ENCODE data around the gene NAGPA.

- TF ChIP-seq HDAC6 (IDR thresholded peaks at IDR 0.05; ENCODE audit: unreplicated experiment) (no peak), ATF2 (IDR thresholded peaks at IDR 0.05; ENCODE audit: low read length) (no peak), NR2C1 (IDR thresholded peaks at IDR 0.05) (no peak), CREB1 (IDR thresholded peaks at IDR 0.05; ENCODE audit: low read depth) (no peak)
- TF ChIP-seq, protein P1, sequence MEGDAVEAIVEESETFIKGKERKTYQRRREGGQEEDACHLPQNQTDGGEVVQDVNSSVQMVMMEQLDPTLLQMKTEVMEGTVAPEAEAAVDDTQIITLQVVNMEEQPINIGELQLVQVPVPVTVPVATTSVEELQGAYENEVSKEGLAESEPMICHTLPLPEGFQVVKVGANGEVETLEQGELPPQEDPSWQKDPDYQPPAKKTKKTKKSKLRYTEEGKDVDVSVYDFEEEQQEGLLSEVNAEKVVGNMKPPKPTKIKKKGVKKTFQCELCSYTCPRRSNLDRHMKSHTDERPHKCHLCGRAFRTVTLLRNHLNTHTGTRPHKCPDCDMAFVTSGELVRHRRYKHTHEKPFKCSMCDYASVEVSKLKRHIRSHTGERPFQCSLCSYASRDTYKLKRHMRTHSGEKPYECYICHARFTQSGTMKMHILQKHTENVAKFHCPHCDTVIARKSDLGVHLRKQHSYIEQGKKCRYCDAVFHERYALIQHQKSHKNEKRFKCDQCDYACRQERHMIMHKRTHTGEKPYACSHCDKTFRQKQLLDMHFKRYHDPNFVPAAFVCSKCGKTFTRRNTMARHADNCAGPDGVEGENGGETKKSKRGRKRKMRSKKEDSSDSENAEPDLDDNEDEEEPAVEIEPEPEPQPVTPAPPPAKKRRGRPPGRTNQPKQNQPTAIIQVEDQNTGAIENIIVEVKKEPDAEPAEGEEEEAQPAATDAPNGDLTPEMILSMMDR (IDR thresholded peaks at IDR 0.05 in 2 of 3, conservative IDR thresholded peaks at IDR 0.05 in 1 of 3; ENCODE audit: control insufficient read depth in 2 of 3, extremely low read depth in 1 of 3, insufficient read depth in 1 of 3, low read depth in 3 of 3, low read length in 3 of 3), result no peak
- TF ChIP-seq, protein P2, sequence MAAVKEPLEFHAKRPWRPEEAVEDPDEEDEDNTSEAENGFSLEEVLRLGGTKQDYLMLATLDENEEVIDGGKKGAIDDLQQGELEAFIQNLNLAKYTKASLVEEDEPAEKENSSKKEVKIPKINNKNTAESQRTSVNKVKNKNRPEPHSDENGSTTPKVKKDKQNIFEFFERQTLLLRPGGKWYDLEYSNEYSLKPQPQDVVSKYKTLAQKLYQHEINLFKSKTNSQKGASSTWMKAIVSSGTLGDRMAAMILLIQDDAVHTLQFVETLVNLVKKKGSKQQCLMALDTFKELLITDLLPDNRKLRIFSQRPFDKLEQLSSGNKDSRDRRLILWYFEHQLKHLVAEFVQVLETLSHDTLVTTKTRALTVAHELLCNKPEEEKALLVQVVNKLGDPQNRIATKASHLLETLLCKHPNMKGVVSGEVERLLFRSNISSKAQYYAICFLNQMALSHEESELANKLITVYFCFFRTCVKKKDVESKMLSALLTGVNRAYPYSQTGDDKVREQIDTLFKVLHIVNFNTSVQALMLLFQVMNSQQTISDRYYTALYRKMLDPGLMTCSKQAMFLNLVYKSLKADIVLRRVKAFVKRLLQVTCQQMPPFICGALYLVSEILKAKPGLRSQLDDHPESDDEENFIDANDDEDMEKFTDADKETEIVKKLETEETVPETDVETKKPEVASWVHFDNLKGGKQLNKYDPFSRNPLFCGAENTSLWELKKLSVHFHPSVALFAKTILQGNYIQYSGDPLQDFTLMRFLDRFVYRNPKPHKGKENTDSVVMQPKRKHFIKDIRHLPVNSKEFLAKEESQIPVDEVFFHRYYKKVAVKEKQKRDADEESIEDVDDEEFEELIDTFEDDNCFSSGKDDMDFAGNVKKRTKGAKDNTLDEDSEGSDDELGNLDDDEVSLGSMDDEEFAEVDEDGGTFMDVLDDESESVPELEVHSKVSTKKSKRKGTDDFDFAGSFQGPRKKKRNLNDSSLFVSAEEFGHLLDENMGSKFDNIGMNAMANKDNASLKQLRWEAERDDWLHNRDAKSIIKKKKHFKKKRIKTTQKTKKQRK (IDR thresholded peaks at IDR 0.05; ENCODE audit: low read depth, low read length), result no peak
Measured at GRCh38 chr16:4976611-4977145, 57.1 kb downstream of the NAGPA start.

Measured in GM12878 (cell line).